Fibroblast of lung (primary cell): ENCODE data around the gene CYP24A1. TPM values are rescaled to one million over a fixed set of nuclear protein-coding genes. Genes with fewer than 3 reads are reported as not detected.

Experiments used
- DNase-seq, 2 donors: peaks; one replicate each; pipeline versions ENCODE4 v3.0.0 to v3.0.0-alpha.2; 2010; ENCODE audit warnings: low read depth in 2 of 2
- H2AFZ ChIP-seq: 2 replicates; pipeline ENCODE4 v1.5.1; 2012; ENCODE audit warnings: low read length, control low read depth, inconsistent platforms
- H3K27ac ChIP-seq: 2 replicates; pipeline ENCODE4 v1.5.1; 2011; ENCODE audit warnings: low read length, control low read depth; ENCODE audit not compliant: insufficient read depth
- H3K27me3 ChIP-seq: 2 replicates; pipeline ENCODE4 v1.5.1; 2011; ENCODE audit warnings: mild to moderate bottlenecking, low read length; ENCODE audit not compliant: control insufficient read depth, insufficient read depth
- H3K36me3 ChIP-seq: 2 replicates; pipeline ENCODE4 v1.5.1; 2011; ENCODE audit warnings: low read length; ENCODE audit not compliant: control insufficient read depth, insufficient read depth
- H3K4me1 ChIP-seq: 2 replicates; pipeline ENCODE4 v1.5.1; 2011; ENCODE audit warnings: low read length; ENCODE audit not compliant: control insufficient read depth, insufficient read depth; ENCODE audit errors: extremely low read depth
- H3K4me2 ChIP-seq: 2 replicates; pipeline ENCODE4 v1.5.1; 2011; ENCODE audit warnings: low read length, control low read depth; ENCODE audit not compliant: insufficient read depth; ENCODE audit errors: extremely low read depth
- H3K4me3 ChIP-seq, 4 experiments: fragments of 200-600 bp in 1 of 4; sonication (generic) in 1 of 4; replicated peaks in 1 of 4; 2 replicates each; pipeline ENCODE4 v1.5.1; 2011 to 2016; ENCODE audit warnings: low read length in 4 of 4, low read depth in 3 of 4, mild to moderate bottlenecking in 3 of 4, control low read depth in 2 of 4, inconsistent platforms in 1 of 4, mixed read lengths in 1 of 4; ENCODE audit not compliant: insufficient read depth in 1 of 4; ENCODE audit errors: control extremely low read depth in 1 of 4
- H3K79me2 ChIP-seq: 2 replicates; pipeline ENCODE4 v1.5.1; 2012; ENCODE audit warnings: mild to moderate bottlenecking, low read length, inconsistent platforms; ENCODE audit not compliant: control insufficient read depth, insufficient read depth
- H3K9ac ChIP-seq: 2 replicates; pipeline ENCODE4 v1.5.1; 2011; ENCODE audit warnings: mild to moderate bottlenecking, low read length, control low read depth; ENCODE audit not compliant: insufficient read depth
- H3K9me3 ChIP-seq: 2 replicates; pipeline ENCODE4 v1.5.1; 2012; ENCODE audit warnings: low read depth, low read length; ENCODE audit not compliant: control insufficient read depth, insufficient read depth
- H4K20me1 ChIP-seq: 2 replicates; pipeline ENCODE4 v1.5.1; 2011; ENCODE audit warnings: low read length; ENCODE audit not compliant: control insufficient read depth, insufficient read depth; ENCODE audit errors: extremely low read depth
- CTCF ChIP-seq, 2 donors: IDR thresholded peaks in 1 of 2; conservative IDR thresholded peaks in 1 of 2; 1 replicate in 1 of 2; 2 replicates in 1 of 2; pipeline ENCODE4 v1.5.1; 2011 to 2012; ENCODE audit warnings: low read length in 2 of 2, control low read depth in 1 of 2, inconsistent platforms in 1 of 2, low read depth in 1 of 2, mild to moderate bottlenecking in 1 of 2
- EZH2 ChIP-seq: IDR thresholded peaks from 2 replicates; pipeline ENCODE4 v1.5.1; 2012; ENCODE audit warnings: low read length, control low read depth, mild to moderate bottlenecking; ENCODE audit errors: missing control alignments
- polyA plus RNA-seq, 2 donors: library from polyadenylated mRNA; depleted of rRNA in 1 of 2; stranded (reverse) in 1 of 2; unstranded in 1 of 2; fragments of >200 nt; gene quantifications; 2 replicates each; pipeline ENCODE4 v1.2.1, GENCODE V29; 2011 to 2012; ENCODE audit warnings: missing spikeins in 1 of 2
- total RNA-seq: library from RNA; depleted of rRNA; stranded (reverse); fragments of >200 nt; gene quantifications from 2 replicates; pipeline ENCODE4 v1.2.1, GENCODE V29; 2014

The CYP24A1 gene
- total and polyA plus RNA-seq, 2 donors (not counting 1 experiment from before 2014, with no cell fraction given): not detected

- no peaks in the 10 kb centered on the region for H3K27me3 ChIP-seq
- H3K9me3 ChIP-seq: no peaks in the 10 kb centered on the region
- H3K4me3 ChIP-seq: no peak overlapping the region
- H3K4me2 ChIP-seq: no peak overlapping the region
- H3K27ac ChIP-seq: no peak overlapping the region
- peaks cover 1% of the 10 kb centered on the region for H3K36me3 ChIP-seq
- H4K20me1 ChIP-seq: no peaks in the 10 kb centered on the region
- no peak for DNase-seq
- no peak overlapping the region for H2AFZ ChIP-seq
- H3K79me2 ChIP-seq: no peaks in the 10 kb centered on the region
- no peak overlapping the region for H3K9ac ChIP-seq
- H3K4me1 ChIP-seq: no peaks in the 10 kb centered on the region
- TF ChIP-seq EZH2 (no peak), CTCF (conservative IDR thresholded peaks at IDR 0.05 in 1 of 2, IDR thresholded peaks at IDR 0.05 in 1 of 2; ENCODE audit: low read depth in 1 of 2, low read length in 2 of 2) (no peak)
Measured at GRCh38 chr20:54221353-54221752, 47.6 kb upstream of the CYP24A1 start.

GRCh38 chr20:54220722-54221121, 46.9 kb upstream of the CYP24A1 start:
- Histone ChIP-seq H2AFZ (no peak overlapping the region), H3K4me2 (no peak overlapping the region), H3K4me1 (no peaks in the 10 kb centered on the region), H3K4me3 (no peak overlapping the region), H3K36me3 (peaks cover 1% of the 10 kb centered on the region), H3K79me2 (no peaks in the 10 kb centered on the region), H3K9ac (no peak overlapping the region), H3K27me3 (no peaks in the 10 kb centered on the region), H3K27ac (no peak overlapping the region), H3K9me3 (no peaks in the 10 kb centered on the region), H4K20me1 (no peaks in the 10 kb centered on the region)
- no peak for DNase-seq
- TF ChIP-seq EZH2: no peak
- TF ChIP-seq CTCF (conservative IDR thresholded peaks at IDR 0.05 in 1 of 2, IDR thresholded peaks at IDR 0.05 in 1 of 2; ENCODE audit: low read depth in 1 of 2, low read length in 2 of 2): no peak

GRCh38 chr20:54219751-54220426, 46.1 kb upstream of the CYP24A1 start:
- no peak overlapping the region for H3K9ac ChIP-seq
- H3K4me1 ChIP-seq: no peaks in the 10 kb centered on the region
- H3K4me2 ChIP-seq: no peak overlapping the region
- no peak overlapping the region for H3K4me3 ChIP-seq
- H3K9me3 ChIP-seq: no peaks in the 10 kb centered on the region
- peaks cover 1% of the 10 kb centered on the region for H3K36me3 ChIP-seq
- H4K20me1 ChIP-seq: no peaks in the 10 kb centered on the region
- DNase-seq: peak; percentile 39 to 76
- no peaks in the 10 kb centered on the region for H3K79me2 ChIP-seq
- H3K27ac ChIP-seq: no peak overlapping the region
- TF ChIP-seq CTCF (conservative IDR thresholded peaks at IDR 0.05 in 1 of 2, IDR thresholded peaks at IDR 0.05 in 1 of 2; ENCODE audit: low read depth in 1 of 2, low read length in 2 of 2): peak; percentile 57 to 59
- TF ChIP-seq EZH2: no peak
- H3K27me3 ChIP-seq: no peaks in the 10 kb centered on the region
- no peak overlapping the region for H2AFZ ChIP-seq
